Measurements from ENCODE around the gene IKZF4. TPM values are rescaled to one million over a fixed set of nuclear protein-coding genes. Genes with fewer than 3 reads are reported as not detected.
"Not testable (repeated sequence)": the region's sequence is repeated elsewhere in the genome, so short reads cannot be mapped to it uniquely, and the experiment has no call there.

The IKZF4 gene
- 0.57 and 1.2 TPM in 2 replicates for total RNA-seq (2014; rRNA removed; shearing (Covaris generic))

DNA sequence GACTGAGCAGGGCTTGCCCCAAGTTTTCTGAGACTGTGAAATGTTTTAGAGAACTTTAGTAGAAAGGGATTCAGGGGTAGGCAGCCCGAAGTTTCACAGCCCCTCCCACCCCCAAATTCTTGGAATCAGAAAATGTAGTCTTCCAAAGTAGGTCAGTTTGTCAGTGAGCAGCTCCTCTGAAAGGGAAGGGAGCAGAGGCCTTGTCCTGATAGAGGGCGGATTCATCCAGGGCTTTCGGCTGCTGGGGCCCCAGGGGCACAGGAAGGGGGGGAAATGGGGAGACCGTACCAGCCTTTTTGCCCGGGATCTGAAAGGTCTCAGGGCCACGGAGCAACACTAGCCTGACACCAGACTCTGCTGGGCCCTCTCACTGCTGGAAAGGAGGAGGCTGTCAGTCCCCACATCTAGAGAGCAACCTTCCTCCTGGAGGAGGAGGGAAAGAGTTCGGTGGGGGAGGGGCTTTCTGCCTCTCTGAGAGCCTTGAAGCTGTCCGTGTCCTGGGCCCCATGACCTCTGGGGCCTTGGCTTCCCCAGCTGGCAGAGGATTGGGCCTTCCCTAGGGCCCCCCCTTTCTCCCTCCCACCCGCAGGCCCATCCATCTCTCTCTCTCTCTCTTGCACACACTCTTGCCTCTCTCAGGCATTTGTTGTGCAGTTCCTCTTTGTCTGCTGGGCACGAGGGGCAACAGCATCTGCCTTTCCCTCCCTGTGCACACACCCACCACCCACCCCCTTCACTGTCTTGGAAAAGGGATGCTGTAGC, at the start of gene IKZF4:
TSS of gene IKZF4 (plus strand) at position 621 of the 762 bp plus-strand sequence. CDS start 451 bp downstream, outside the sequence.
- no peak for DNase-seq (ENCODE audit: low read depth)

DNA sequence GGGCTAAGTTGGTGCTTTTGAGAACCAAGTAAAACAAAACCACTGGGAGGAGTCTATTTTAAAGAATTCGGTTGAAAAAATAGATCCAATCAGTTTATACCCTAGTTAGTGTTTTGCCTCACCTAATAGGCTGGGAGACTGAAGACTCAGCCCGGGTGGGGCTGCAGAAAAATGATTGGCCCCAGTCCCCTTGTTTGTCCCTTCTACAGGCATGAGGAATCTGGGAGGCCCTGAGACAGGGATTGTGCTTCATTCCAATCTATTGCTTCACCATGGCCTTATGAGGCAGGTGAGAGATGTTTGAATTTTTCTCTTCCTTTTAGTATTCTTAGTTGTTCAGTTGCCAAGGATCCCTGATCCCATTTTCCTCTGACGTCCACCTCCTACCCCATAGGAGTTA, 48.8 kb upstream of the IKZF4 start:
- DNase-seq (ENCODE audit: low read depth), result peak; percentile 85

DNA sequence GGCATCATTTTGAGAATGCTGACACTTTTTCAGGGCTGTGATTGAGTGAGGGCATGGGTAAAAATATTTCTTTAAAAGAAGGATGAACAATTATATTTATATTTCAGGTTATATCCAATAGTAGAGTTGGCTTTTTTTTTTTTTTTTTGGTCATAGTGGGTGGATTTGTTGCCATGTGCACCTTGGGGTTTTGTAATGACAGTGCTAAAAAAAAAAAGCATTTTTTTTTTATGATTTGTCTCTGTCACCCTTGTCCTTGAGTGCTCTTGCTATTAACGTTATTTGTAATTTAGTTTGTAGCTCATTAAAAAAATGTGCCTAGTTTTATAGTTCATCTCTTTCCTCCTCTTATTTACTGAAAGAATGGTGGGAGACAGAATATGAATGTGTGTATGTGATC, 48.4 kb upstream of the IKZF4 start:
- DNase-seq (ENCODE audit: low read depth), result no peak

DNA sequence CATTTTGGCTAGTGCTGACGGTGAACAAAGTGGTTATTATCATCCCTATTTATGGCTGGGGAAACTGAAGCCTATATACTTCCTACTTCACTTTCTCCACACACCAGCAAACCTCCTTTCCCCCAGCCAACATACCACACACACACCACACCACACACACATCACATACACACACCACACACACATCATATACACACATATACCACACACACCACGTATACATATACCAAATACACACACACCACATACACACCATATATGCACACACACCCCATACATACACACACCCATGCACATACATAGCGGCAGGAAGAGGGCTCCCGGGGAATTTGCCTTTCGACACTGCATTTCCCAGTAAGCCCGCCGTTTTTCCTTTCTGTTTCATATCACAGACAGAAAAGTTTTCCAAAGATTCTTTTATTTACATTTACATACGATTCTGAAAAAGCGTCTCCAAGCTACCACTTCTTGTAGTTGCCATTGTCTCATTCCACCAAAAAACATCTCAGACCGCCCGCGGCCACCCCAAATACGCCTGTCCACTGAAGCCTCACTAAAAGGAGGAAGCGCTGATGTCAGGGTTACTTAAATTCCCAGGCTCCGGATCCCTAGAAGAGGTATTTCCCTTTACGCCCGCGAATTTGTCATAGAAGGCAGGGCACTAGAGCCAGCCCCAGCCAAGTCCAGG, 47.8 kb upstream of the IKZF4 start:
- no peak for DNase-seq (ENCODE audit: low read depth)

DNA sequence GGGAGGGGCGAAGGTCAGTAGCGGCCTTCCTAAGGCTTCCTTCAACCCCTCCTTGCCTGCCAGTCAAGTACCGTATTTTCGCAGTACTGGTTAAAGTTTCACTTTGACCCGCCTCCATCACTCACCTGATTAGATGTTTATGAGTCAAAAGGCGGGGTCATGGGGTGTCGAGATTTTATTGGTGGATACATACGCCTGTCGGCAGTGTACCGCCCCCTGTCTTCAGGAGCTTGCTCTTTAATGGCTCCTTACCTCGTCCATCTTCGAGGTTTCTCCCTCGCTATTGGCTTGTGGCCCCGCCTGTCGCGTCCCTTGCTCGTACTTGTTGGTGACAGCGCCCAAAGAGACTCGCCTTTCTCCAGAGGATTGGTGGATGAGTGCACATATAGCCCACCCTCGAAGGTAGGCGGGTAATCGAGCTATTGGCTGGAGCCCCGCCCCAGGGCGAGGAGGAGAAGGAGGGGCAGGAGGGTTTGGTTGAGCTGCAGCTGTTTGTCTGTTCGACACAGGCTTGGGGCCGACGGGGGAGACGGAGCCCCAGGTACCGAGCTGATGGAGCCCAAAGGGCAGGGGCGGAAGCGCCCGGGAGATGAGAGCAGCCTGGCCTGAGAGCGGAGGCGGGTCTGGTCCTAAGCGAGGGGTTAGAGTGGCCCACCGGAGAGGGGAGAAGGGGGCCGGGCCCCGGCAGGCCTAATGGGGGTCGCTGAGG, 47.1 kb upstream of the IKZF4 start, which contains the start of gene RAB5B:
TSS of gene RAB5B (plus strand) at position 480 of the 709 bp plus-strand sequence. CDS start 12,883 bp downstream, outside the sequence.
- DNase-seq (ENCODE audit: low read depth), result peak; percentile 100

DNA sequence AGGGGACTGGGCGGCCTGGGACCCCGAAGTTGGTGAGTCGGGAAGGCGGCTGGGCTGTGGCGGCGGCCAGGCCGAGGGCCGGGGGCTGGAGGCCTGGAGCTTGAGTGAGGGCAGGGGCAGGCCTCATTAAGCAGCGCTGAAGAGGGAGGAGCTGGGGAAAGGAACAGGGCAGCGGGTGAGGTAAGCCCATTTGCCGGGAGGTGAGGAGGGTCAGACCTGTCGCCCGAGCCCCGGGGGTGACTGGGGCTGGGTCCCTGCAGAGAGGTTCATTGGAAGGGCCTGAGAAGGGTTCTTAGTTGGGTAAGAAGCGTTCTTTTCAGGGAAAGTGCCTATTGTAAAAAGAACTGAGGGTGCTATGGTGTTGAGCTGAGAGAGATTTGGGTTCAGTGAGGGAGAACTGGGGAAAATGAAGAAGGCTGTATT, 46.5 kb upstream of the IKZF4 start:
- peak; percentile 60 for DNase-seq (ENCODE audit: low read depth)

DNA sequence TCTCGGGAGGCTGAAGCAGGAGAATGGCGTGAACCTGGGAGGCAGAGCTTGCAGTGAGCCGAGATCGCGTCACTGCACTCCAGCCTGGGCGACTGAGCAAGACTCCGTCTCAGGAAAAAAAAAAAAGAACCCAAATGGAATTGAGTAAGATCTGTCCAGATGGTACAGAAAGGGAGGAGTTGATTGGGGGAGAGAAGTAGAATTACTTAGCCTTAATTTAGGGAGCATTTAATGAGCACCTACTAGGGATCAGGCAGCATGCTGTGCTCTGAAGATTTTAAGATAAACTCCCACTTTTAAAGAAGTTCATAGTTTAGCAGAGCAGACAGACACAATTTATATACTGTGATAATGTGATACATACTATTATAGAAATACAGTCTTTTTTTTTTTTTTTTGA, 42.5 kb upstream of the IKZF4 start:
- no peak for DNase-seq (ENCODE audit: low read depth)

DNA sequence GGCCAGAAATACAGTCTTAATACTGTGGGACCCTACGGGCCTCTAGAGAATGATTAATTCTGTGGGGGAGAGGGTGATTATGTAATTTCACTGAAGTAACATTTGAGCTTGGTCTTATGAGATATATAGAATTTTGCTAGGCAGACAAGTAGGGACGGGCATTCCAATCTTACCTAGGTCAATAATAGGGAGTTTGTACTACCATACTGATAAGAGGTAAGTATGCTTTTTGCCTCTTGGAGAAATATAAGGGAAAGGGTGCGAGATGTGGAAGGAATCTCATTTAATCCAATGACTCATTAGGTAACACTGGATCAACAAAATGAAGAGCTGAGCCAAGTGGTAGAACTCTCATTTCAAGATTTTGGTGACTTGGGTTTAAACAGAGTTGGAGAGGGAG, 41.8 kb upstream of the IKZF4 start:
- DNase-seq (ENCODE audit: low read depth), result no peak

DNA sequence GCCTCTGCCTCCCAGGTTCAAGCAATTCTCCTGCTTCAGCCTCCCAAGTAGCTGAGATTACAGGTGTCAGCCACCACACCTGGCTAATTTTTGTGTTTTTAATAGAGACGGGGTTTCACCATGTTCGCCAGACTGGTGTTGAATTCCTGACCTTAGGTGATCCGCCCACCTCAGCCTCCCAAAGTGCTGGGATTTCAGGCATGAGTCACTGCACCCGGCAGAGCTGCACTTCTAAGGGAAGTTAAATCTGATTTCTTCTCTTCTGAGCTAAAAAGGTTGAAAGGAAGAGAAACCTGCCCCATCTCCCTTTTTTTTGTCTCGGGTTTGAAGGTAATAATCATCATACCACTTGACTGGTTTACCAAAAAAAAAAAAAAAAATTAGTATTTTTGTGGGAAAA, 39.0 kb upstream of the IKZF4 start:
- not testable (repeated sequence) for DNase-seq (ENCODE audit: low read depth)

DNA sequence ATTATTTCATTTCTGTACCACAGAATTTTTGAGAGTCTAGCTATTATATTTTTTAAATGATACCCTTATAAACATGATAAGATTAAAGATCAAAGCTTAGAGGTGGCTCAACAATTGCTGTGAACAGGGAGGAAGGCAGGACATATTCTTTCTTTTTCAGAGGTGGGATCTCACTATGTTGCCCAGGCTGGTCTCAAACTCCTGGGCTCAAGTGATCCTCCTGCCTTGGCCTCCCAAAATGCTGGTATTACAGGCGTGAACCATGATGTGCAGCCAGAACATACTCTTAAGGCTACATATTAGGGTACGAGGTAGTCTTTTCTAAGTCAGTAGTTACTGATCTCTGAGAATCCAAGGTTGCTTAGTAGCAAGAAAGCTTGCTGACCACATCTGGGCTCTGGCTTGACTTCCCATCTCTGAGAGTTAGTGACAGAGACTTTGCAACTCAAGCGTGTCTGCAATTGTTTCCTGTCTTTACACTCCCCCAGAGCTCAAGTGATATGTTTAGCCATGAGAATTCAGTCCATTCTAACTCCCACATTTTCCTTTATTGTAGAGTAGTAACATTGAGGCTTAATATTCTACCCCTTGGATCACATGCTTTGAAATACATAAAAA, 38.4 kb upstream of the IKZF4 start:
- no peak for DNase-seq (ENCODE audit: low read depth)

DNA sequence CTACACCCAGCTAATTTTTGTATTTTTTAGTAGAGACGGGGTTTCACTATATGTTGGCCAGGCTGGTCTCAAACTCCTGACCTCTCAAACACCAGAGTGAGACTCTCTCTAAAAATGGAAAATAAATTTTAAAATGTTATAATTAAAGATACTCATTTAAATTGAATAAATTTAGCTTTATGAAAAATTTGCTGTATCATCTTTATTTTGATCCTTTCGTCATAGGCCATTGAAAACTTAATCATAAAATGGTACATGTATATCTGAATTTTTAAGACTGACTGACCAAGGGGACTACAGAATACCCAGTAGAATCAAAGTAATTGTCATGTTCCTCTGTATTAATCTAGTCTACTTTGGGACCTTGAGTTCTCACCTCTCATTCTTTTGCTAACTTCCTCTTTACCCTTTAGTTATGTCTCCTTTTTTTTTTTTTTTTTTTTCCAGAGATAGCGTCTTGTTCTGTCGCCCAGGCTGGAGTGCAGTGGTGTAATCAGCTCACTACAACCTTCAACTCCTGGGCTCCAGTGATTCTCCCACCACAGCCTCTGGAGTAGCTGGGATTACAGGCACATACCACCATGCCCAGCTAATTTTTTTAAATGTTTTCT, 37.5 kb upstream of the IKZF4 start:
- no peak for DNase-seq (ENCODE audit: low read depth)

DNA sequence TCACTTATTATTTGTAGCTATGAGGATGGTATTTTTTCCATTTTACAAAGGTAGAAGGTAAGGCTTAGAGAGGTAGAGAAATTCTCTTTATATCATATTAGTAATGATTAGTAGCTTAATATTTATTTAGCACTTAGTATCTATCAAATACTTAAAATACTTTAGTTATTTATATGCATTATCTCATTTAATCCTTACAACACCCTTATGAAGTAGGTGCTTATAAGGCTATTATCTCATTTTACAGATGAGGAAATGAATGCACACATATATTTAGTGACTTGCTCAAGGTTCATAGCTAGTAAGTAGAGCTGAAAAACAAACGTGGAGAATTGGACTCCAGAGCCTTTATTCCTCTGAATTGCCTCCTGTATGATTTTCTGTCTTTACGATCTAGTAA, 36.0 kb upstream of the IKZF4 start:
- DNase-seq (ENCODE audit: low read depth), result no peak

DNA sequence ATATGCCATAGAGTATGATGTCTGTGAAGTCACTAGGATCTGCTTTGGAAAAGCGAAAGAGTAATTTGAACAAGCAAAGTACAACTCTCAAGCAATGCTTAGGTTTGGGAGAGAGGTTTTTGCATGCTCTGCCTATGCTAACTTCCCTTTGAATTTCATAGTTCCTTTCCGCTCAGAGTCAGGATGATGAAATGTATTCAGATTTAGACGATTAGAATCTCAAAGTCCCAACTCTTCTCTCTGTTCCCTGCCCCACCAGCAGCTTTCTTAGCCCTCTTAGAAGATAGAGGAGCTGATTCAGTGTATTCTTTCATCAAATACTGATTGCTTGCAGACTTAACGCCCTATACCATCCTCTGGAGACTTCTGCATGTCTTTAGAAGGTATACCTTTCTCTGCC, 35.5 kb upstream of the IKZF4 start:
- no peak for DNase-seq (ENCODE audit: low read depth)

DNA sequence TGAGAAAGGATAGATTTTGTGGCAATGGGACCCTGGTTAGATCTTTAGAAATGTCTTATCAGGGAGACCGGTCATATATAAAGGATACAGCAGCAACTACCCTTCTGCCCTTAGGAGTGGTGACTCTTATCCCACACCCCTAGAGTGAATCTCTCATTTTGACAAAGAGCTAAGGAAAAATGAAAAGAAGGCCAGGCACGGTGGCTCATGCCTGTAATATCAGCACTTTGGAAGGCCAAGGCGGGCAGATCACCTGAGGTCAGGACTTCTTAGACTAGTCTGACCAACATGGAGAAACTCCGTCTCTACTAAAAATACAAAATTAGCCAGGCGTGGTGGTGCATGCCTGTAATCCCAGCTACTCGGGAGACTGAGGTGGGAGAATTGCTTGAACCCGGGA, 34.9 kb upstream of the IKZF4 start:
- not testable (repeated sequence) for DNase-seq (ENCODE audit: low read depth)

DNA sequence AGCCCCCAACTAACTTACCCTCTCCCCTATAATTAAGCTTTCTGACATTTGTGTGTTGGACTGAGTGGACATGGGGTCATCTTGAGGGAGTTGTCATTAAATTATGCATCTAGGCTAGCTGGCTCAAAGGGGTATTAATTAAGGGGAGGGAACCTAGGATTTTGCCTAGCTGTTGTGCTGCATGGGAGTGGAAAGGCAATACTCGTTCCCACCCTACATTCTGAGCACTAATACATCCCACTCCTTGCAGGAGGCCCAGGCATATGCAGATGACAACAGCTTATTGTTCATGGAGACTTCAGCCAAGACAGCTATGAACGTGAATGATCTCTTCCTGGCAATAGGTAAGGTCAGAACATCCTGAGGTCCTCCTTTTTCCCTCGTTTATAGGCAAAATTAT, 29.7 kb upstream of the IKZF4 start:
- no peak for DNase-seq (ENCODE audit: low read depth)

DNA sequence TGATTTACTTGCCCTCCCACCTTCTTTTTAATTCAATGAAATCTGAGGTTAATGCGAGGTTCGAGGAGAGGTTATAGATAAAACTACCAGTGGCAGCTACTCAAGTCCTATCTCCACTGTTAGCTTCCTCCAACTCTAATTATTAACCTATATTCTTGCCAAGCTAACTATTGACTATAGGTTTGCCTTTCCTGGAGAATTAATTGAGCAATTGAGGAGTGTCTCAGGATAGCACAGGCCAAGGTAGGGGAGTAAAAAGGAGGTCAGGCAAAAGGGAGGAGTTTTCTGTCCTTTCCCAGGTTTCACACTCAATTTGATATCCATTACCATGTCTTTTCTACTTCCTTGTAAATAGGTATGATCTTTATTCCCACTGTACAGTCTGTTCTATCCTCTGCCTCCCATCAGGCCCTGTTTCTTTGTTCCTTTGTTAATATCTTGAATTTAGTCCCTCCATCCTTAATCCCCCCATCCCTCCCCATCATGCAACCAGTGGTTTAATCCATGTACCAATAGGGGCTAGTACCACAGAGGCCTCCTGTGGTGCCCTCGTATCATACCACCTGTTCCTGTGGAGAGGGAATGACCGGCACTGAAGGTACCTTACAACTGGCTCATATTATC, 27.5 kb upstream of the IKZF4 start:
- no peak for DNase-seq (ENCODE audit: low read depth)

DNA sequence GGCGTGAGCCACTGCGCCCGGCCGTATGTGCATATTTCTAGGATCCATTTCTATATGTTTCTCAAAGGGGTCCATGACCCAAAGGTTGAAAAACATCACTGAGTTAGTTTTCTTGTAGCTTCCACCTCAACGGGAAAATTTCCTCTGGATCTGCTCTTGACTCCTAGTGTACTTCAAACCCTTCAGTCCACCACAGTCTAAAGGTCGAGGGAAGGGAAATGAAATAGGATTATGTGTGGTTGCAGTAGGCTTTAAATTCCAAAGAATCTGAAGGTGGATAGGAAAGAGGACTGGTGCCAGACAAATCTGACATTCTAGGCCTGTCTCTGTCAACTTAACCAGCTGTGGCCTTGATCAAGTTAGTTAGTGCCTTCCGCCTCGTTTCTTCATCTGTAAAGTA, 25.5 kb upstream of the IKZF4 start:
- no peak for DNase-seq (ENCODE audit: low read depth)

DNA sequence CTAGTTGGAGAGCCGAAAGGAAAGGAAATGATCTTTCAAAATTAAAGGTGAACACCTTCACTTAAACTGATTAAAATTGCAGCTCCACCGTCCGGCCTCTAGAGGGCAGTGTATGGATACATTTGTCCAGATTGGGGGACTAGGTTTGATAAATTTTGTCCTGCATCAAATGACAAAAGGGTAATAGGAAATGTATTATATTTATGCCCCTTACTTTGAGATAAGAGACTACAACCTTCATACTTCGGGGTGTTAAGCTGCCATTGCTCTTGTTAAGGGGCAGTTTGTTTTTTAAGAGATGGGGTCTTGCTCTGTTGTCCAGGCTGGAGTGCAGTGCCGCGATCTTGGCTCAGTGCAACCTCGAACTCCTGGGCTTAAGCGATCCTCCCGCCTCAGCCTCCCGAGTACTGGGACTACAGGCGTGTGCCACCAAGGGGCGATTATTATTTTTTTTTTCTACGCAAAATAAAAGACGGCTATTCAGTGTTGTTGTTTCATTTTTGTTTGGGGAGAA, 24.6 kb upstream of the IKZF4 start:
- peak; percentile 69 for DNase-seq (ENCODE audit: low read depth)

DNA sequence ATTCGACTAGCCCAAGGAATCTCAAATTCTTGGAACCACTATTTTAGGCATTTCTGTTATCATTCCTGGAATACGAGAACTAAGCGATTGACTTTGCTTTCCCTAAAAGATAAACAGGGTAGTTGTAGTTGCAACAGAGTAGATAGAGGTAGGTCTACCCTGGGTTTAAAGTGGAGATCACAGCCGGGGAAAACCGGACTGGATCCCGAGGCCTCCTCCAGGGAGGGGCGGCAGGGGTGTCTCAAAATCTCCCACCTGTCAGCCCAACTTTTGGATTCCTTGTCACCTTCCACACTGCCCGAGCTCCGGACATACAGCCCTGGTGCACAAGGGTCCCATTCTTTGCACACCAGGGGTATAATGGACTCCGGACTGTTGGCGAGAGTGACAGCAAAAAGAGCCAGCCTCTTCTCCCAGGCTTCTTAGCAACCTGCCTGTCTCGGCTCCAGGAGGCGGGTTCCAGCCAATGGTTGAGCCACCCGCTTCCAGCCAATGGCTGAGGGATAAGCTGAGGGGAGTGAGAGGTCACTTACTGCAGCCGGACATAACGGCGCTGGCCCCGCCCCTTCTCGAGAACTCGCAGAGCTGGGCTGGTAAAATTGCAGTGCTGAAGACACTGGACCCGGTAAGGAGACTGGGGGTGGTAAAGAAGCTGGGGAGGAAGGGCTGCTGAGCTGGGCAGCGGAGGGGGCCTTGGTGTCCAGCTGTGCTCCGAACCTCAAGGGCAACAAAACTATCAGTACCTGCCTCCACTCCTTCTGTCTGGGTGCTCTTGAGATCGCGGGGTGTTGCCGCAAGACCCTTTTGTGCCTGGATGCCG, 23.9 kb upstream of the IKZF4 start, which contains the start of gene SUOX:
TSS of gene SUOX (plus strand) at position 562 of the 820 bp plus-strand sequence. CDS start 4,946 bp downstream, outside the sequence.
- peak; percentile 97 for DNase-seq (ENCODE audit: low read depth)

DNA sequence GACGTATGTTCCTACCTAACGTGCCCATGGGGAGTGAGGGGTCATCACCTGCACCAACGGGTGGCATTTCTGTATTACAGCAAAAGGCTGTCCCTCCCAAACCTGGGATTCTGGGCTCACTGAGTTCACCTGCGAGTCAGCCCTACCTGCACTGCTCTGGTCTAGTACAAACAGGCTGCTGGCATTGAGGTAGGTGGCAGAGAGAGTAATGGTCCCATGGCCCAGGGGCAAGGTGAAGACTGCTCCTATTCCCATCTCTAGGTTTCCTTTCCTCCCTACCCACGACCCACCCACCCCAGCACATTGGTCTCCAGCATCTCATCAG, 23.3 kb upstream of the IKZF4 start:
- no peak for DNase-seq (ENCODE audit: low read depth)
